ENCODE measurements around the gene PANX2.

PANX2 gene

GRCh38 chr22:50151571-50152537, 18.7 kb upstream of the PANX2 start:
- POLR2A ChIA-PET = no interaction called here
- CTCF ChIA-PET = interaction anchor here (1.6 to 7.7 kb wide), 4 partner anchors 55 to 90 kb away, joined by 4 to 58 read pairs (median 7); no protein-coding TSS in a partner anchor
- H3K4me3 ChIP-seq (ENCODE audit: low read depth, low read length) = no peak overlapping the region
- TF ChIP-seq, protein P1, sequence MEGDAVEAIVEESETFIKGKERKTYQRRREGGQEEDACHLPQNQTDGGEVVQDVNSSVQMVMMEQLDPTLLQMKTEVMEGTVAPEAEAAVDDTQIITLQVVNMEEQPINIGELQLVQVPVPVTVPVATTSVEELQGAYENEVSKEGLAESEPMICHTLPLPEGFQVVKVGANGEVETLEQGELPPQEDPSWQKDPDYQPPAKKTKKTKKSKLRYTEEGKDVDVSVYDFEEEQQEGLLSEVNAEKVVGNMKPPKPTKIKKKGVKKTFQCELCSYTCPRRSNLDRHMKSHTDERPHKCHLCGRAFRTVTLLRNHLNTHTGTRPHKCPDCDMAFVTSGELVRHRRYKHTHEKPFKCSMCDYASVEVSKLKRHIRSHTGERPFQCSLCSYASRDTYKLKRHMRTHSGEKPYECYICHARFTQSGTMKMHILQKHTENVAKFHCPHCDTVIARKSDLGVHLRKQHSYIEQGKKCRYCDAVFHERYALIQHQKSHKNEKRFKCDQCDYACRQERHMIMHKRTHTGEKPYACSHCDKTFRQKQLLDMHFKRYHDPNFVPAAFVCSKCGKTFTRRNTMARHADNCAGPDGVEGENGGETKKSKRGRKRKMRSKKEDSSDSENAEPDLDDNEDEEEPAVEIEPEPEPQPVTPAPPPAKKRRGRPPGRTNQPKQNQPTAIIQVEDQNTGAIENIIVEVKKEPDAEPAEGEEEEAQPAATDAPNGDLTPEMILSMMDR (IDR thresholded peaks at IDR 0.05; ENCODE audit: insufficient read depth, low read length, missing control alignments) = no peak
- DNase-seq (ENCODE audit: low read depth, low spot score) = no peak

DNA sequence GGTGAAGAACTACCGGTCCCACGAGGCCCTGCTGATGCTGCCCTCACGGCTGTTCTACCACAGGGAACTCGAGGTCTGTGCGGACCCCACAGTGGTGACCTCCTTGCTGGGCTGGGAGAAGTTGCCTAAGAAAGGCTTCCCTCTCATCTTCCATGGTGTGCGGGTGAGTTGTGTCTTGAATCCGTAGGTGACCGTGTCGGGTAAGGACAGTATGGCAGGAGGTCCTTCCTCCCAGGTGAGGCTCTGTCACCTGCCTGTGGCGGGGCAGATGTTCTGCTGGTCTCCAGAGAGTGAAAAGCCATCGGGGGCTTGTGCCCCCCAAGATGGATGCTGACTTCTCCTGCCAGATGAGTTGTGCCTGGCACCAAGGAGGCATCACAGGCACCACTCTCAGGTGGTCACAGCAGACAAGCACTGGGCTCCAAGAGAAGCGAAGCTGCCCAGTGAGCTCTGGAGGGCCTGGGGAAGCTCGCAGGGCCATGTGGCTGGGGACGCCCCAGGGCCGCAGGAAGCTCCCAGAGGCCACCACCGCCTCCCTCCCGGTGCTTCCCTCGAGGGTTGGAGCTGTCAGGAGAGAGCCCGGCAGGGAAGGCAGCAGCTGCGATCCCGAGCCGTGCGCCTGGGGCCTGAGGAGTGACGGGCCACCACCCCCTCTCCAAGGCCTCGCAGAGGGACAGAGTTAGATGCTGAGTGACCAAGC, 17.3 kb upstream of the PANX2 start:
- CTCF ChIA-PET = interaction anchor here (1.1 to 1.7 kb wide), 2 partner anchors 58 to 59 kb away, joined by 3 to 6 read pairs; no protein-coding TSS in a partner anchor
- TF ChIP-seq, protein P1 (IDR thresholded peaks at IDR 0.05; ENCODE audit: insufficient read depth, low read length, missing control alignments) = no peak
- POLR2A ChIA-PET = no interaction called here
- DNase-seq (ENCODE audit: low read depth, low spot score) = no peak
- no peak overlapping the region for H3K4me3 ChIP-seq (ENCODE audit: low read depth, low read length)

GRCh38 chr22:50153756-50154140, 16.8 kb upstream of the PANX2 start:
- H3K4me3 ChIP-seq (ENCODE audit: low read depth, low read length) = no peak overlapping the region
- TF ChIP-seq, protein P1 (IDR thresholded peaks at IDR 0.05; ENCODE audit: insufficient read depth, low read length, missing control alignments) = no peak
- ChIA-PET CTCF (interaction anchor here (1.1 to 1.2 kb wide), 2 partner anchors 8 to 57 kb away, joined by 3 to 4 read pairs; no protein-coding TSS in a partner anchor), POLR2A (no interaction called here)
- DNase-seq (ENCODE audit: low read depth, low spot score) = no peak

DNA sequence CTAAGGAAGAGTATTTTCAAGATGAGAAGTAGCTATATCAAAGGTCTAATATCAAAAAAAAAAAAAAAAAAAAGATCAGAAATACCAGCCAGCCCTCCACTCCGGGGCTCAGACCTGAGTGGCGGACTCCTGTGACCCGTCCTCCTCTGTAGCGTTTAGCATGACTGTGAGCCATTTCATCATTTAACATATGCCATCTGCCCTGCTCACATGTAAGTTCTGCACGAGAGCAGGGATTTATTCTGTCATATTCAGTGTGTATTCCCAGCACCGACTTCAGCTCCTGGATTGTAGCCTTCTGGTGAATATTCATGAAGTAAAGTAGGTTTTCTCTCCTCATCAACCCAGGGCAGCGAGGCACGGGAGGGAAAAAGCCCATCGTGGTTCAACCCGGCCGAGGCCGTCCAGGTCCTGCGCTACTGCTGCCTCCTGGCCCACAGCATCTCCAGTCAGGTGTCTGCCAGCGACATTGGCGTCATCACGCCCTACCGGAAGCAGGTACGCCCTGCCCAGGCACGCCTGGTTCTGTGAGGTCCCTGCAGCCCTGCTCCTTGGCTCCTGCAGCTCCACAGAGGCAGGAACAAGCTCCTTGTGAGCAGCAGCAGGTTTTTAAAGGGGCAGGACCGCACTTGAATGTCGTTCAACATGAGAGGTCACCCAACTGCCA, 12.7 kb upstream of the PANX2 start:
- ChIA-PET CTCF (interaction anchor here (0.7 to 3.3 kb wide), 3 partner anchors 9 to 26 kb away, joined by 3 to 12 read pairs (median 4); no protein-coding TSS in a partner anchor), POLR2A (no interaction called here)
- no peak for DNase-seq (ENCODE audit: low read depth, low spot score)
- no peak overlapping the region for H3K4me3 ChIP-seq (ENCODE audit: low read depth, low read length)
- TF ChIP-seq, protein P1 (IDR thresholded peaks at IDR 0.05; ENCODE audit: insufficient read depth, low read length, missing control alignments) = no peak

- TF ChIP-seq, protein P1 (IDR thresholded peaks at IDR 0.05; ENCODE audit: insufficient read depth, low read length, missing control alignments) = no peak
- no peak for DNase-seq (ENCODE audit: low read depth, low spot score)
- POLR2A ChIA-PET = no interaction called here
- CTCF ChIA-PET = interaction anchor here (1.1 kb wide), 1 partner anchor 12 kb away, joined by 3 read pairs; no protein-coding TSS in a partner anchor
- no peak overlapping the region for H3K4me3 ChIP-seq (ENCODE audit: low read depth, low read length)
Measured at GRCh38 chr22:50160947-50161346, 9.6 kb upstream of the PANX2 start.

Data from AG04449 (cell line).